HCT116 (cell line): ENCODE measurements around the gene ENOX1.

Source experiments
- CEBPB ChIP-seq: IDR thresholded peaks from 2 replicates; pipeline ENCODE4 v1.6.1; 2012; ENCODE audit warnings: low read depth
- EZH2 ChIP-seq: fragments of 200-600 bp; sonication (generic); IDR thresholded peaks from 2 replicates; pipeline ENCODE4 v1.6.1; 2017; ENCODE audit warnings: antibody characterized with exemption, mixed run types
- EZH2phosphoT487 ChIP-seq: fragments of 200-600 bp; IDR thresholded peaks from 2 replicates; pipeline ENCODE4 v1.6.1; 2018; ENCODE audit warnings: antibody characterized with exemption, borderline replicate concordance
- FOSL1 ChIP-seq: IDR thresholded peaks from 2 replicates; pipeline ENCODE4 v1.6.1; 2012; ENCODE audit warnings: low read depth
- JUND ChIP-seq: IDR thresholded peaks from 2 replicates; pipeline ENCODE4 v1.6.1; 2012
- POLR2A ChIP-seq: IDR thresholded peaks from 2 replicates; pipeline ENCODE4 v1.7.0; 2011; ENCODE audit warnings: borderline replicate concordance; ENCODE audit not compliant: insufficient read depth, insufficient read length; ENCODE audit errors: extremely low read depth
- POLR2AphosphoS5 ChIP-seq: IDR thresholded peaks from 2 replicates; pipeline ENCODE4 v1.6.1; 2011; ENCODE audit warnings: mild to moderate bottlenecking, low read depth, low read length, moderate library complexity
- RAD21 ChIP-seq: IDR thresholded peaks from 2 replicates; pipeline ENCODE4 v1.6.1; 2012; ENCODE audit warnings: low read depth, mild to moderate bottlenecking
- SP1 ChIP-seq: IDR thresholded peaks from 2 replicates; pipeline ENCODE4 v1.6.1; 2012; ENCODE audit warnings: low read depth
- ZFX ChIP-seq: fragments of 450-650 bp; IDR thresholded peaks from 2 replicates; pipeline ENCODE4 v1.6.1; 2017
- ZNF274 ChIP-seq: fragments of 200-500 bp; sonication (Bioruptor generic); IDR thresholded peaks from 2 replicates; pipeline ENCODE4 v1.6.1; 2014; ENCODE audit warnings: mild to moderate bottlenecking, low read depth, low read length, inconsistent platforms
- TF ChIP-seq, protein P1 (sequence below): IDR thresholded peaks from 2 replicates; pipeline ENCODE4 v1.6.1; 2012
- TF ChIP-seq, protein P2 (sequence below), 3 experiments: fragments of 200-600 bp in 1 of 3; sonication (generic) in 1 of 3; IDR thresholded peaks in 2 of 3; conservative IDR thresholded peaks in 1 of 3; 2 replicates each; pipeline ENCODE4 v1.5.1; 2012 to 2017; ENCODE audit warnings: low read depth in 2 of 3, low read length in 2 of 3, antibody characterized with exemption in 1 of 3, borderline replicate concordance in 1 of 3, control low read depth in 1 of 3, mild to moderate bottlenecking in 1 of 3, mixed read lengths in 1 of 3, mixed run types in 1 of 3, moderate library complexity in 1 of 3; ENCODE audit not compliant: insufficient read depth in 1 of 3

DNA sequence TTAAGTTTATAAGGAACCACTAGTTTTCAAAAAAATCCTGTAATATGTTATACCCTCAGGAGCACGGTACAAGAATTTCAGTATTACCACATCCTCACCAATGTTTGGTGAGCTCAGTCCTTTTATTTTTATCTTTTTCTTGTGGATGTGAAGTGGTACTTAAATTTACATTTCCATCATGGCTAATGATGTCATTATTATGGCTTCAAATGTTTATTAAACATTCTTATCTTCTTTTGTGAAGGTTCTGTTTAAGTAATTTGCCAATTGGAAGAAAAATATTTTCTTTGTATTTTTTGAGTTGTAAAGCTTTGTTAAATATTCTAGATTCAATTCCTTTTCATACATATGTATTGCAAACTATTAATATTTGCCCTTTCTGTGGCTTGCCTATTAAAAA is 291.0 kb downstream of the ENOX1 start:
- TF ChIP-seq ZFX (no peak), FOSL1 (no peak), POLR2A (no peak), CEBPB (no peak), SP1 (no peak), EZH2 (no peak), POLR2AphosphoS5 (no peak), RAD21 (no peak), ZNF274 (no peak), EZH2phosphoT487 (no peak), JUND (no peak)
- TF ChIP-seq, protein P1, sequence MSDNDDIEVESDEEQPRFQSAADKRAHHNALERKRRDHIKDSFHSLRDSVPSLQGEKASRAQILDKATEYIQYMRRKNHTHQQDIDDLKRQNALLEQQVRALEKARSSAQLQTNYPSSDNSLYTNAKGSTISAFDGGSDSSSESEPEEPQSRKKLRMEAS: no peak
- TF ChIP-seq, protein P2, sequence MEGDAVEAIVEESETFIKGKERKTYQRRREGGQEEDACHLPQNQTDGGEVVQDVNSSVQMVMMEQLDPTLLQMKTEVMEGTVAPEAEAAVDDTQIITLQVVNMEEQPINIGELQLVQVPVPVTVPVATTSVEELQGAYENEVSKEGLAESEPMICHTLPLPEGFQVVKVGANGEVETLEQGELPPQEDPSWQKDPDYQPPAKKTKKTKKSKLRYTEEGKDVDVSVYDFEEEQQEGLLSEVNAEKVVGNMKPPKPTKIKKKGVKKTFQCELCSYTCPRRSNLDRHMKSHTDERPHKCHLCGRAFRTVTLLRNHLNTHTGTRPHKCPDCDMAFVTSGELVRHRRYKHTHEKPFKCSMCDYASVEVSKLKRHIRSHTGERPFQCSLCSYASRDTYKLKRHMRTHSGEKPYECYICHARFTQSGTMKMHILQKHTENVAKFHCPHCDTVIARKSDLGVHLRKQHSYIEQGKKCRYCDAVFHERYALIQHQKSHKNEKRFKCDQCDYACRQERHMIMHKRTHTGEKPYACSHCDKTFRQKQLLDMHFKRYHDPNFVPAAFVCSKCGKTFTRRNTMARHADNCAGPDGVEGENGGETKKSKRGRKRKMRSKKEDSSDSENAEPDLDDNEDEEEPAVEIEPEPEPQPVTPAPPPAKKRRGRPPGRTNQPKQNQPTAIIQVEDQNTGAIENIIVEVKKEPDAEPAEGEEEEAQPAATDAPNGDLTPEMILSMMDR (IDR thresholded peaks at IDR 0.05 in 2 of 3, conservative IDR thresholded peaks at IDR 0.05 in 1 of 3; ENCODE audit: borderline replicate concordance in 1 of 3, insufficient read depth in 1 of 3, low read depth in 2 of 3, low read length in 2 of 3): no peak
